Brain microvascular endothelial cell (primary cell): ENCODE measurements around the gene KIZ.

Experiments
- DNase-seq: peaks from one replicate; pipeline ENCODE4 v3.0.0-alpha.2; 2020
- H3K27ac ChIP-seq: fragments of 250-450 bp; sonication (Bioruptor Pico); 2 replicates; pipeline ENCODE4 v1.5.1; 2020; ENCODE audit warnings: mild to moderate bottlenecking, moderate library complexity
- H3K27me3 ChIP-seq: fragments of 250-450 bp; sonication (Bioruptor Pico); replicated peaks from 2 replicates; pipeline ENCODE4 v1.5.1; 2020; ENCODE audit warnings: mild to moderate bottlenecking
- H3K36me3 ChIP-seq: fragments of 250-450 bp; sonication (Bioruptor Pico); replicated peaks from 2 replicates; pipeline ENCODE4 v1.5.1; 2020; ENCODE audit warnings: mild to moderate bottlenecking
- H3K4me3 ChIP-seq: 2 replicates; pipeline ENCODE4 v1.5.1; 2011; ENCODE audit warnings: low read depth, mild to moderate bottlenecking, control low read depth, low read length, moderate library complexity
- in situ Hi-C: cut with HindIII; loops from 2 replicates; pipeline ENCODE4 v1.10.0; 2017; ENCODE audit warnings: low sequenced_read_pairs, low pct_ligation_motif_present
- TF ChIP-seq, protein P1 (sequence below): IDR thresholded peaks from 2 replicates; pipeline ENCODE4 v1.5.1; 2011; ENCODE audit warnings: low read depth, mild to moderate bottlenecking, moderate library complexity, low read length, control low read depth, inconsistent platforms; ENCODE audit errors: missing control alignments

Gene KIZ

DNA sequence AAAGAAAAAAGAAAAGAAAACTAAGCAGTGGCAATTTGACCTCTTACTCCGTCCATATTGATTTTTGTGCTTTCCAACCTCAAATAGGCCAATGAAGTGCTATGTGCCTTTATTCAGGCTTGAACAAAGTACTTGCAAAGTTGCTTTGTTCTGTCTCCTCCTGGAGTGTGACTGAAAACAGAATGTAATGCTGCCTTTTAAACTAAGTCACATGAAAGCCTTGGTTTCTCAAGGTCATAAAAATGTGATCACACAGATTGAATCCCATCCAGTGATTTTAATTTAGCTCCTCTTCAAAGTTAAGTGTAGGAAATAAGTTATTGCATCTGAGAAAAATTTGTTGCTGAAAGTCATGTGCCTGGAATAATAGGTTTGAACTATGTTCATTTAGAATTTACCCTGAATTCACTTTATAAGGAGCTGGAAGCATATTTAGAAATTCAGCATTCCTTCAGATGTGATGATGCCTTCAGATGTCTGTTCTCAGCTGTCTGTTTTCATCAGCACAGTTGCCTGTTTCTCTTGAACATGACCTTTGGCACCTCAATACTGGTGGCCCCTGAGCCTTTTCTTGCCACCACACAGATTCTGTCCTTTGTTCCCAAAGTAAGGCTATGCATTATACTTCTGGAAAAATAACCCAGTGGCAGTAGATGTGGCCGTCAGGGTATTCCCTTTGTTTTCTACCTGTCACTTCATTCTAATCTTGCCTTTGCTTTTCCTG lies 48.8 kb downstream of the KIZ start:
- H3K4me3 ChIP-seq = no peak overlapping the region
- in situ Hi-C loops = no loop called here
- no peaks in the 10 kb centered on the region for H3K36me3 ChIP-seq
- TF ChIP-seq, protein P1, sequence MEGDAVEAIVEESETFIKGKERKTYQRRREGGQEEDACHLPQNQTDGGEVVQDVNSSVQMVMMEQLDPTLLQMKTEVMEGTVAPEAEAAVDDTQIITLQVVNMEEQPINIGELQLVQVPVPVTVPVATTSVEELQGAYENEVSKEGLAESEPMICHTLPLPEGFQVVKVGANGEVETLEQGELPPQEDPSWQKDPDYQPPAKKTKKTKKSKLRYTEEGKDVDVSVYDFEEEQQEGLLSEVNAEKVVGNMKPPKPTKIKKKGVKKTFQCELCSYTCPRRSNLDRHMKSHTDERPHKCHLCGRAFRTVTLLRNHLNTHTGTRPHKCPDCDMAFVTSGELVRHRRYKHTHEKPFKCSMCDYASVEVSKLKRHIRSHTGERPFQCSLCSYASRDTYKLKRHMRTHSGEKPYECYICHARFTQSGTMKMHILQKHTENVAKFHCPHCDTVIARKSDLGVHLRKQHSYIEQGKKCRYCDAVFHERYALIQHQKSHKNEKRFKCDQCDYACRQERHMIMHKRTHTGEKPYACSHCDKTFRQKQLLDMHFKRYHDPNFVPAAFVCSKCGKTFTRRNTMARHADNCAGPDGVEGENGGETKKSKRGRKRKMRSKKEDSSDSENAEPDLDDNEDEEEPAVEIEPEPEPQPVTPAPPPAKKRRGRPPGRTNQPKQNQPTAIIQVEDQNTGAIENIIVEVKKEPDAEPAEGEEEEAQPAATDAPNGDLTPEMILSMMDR = no peak
- DNase-seq = no peak
- no peak overlapping the region for H3K27ac ChIP-seq
- H3K27me3 ChIP-seq = no peaks in the 10 kb centered on the region

DNA sequence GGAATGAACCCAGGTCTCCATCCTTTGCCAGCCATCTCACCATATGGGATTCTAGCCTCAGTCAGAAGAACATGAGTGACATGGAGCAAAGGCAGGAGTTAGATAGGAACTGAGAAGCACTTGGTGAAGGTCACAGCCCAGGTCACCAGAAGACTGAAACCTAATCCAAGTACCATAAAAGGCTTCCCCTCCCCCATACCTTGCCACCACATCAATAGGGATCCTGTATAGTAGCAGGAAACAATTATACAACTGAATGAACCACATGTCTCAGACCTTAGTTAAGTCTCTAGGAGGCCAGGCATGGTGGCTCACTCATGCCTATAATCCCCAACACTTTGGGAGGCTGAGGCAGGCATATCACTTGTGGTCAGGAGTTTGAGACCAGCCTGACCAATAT lies 49.6 kb downstream of the KIZ start:
- Histone ChIP-seq H3K36me3 (no peaks in the 10 kb centered on the region), H3K27ac (no peak overlapping the region), H3K27me3 (no peaks in the 10 kb centered on the region), H3K4me3 (no peak overlapping the region)
- no peak for DNase-seq
- TF ChIP-seq, protein P1 = no peak
- in situ Hi-C loops = no loop called here

DNA sequence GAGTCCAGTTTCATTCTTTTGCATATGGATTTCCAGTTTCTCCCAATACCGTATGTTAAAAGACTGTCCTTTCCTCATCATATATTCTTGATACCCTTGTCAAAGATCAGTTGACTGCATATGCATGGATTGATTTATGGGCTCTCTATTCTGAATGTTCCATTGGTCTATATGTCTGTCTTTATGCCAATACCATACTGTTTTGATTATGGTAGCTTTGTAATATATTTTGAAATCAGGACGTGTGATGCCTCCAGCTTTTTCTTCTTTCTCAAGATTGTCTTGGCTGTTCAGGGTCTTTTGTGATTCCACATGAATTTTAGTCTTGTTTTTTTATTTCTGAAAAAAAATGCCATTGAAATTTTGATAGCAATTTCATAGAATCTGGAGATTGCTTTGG lies 51.9 kb downstream of the KIZ start:
- TF ChIP-seq, protein P1 = no peak
- no peaks in the 10 kb centered on the region for H3K36me3 ChIP-seq
- H3K27me3 ChIP-seq = no peaks in the 10 kb centered on the region
- DNase-seq = no peak
- in situ Hi-C loops = no loop called here
- no peak overlapping the region for H3K4me3 ChIP-seq
- H3K27ac ChIP-seq = no peak overlapping the region

DNA sequence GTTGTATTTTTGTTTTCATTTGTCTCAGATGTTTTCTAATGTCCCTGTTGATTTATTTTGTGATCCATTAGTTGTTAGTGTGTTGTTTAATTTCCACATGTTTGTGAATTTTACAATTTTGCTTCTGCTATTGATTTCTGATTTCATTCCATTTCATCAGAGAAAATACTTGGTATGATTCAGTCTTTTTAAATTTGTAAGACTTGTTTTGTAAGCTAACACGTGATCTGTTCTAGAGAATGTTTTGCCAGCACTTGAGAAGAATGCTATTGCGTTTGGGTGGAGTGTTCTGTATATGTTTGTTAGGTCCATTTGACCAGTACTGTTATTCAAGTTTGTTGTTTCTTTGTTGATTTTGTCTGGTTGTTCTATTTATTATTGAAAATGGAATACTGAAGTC lies 53.9 kb downstream of the KIZ start:
- no peaks in the 10 kb centered on the region for H3K27me3 ChIP-seq
- H3K27ac ChIP-seq = no peak overlapping the region
- TF ChIP-seq, protein P1 = no peak
- in situ Hi-C loops = no loop called here
- no peaks in the 10 kb centered on the region for H3K36me3 ChIP-seq
- H3K4me3 ChIP-seq = no peak overlapping the region
- no peak for DNase-seq

DNA sequence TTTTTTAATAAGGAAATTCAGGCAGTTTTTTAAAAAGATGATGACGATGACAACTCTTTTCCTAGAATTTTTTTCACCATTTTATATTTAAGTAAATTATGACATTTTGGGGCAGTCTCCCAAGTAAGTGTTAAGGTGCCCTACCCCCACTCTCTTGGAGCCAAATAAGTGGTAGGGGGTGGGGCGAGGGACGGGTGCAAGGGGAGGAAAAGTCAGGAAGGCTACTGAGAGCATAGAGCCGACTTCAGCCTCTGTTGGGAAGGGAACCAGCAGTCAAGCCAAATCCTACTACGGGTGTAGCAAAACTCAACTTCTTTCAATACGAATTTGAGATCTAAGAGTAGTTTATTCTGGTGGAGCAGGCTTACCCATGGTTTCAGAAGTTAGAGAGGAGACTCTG lies 54.4 kb downstream of the KIZ start:
- H3K27ac ChIP-seq = no peak overlapping the region
- in situ Hi-C loops = no loop called here
- no peak overlapping the region for H3K4me3 ChIP-seq
- DNase-seq = no peak
- no peaks in the 10 kb centered on the region for H3K27me3 ChIP-seq
- H3K36me3 ChIP-seq = no peaks in the 10 kb centered on the region
- TF ChIP-seq, protein P1 = no peak

DNA sequence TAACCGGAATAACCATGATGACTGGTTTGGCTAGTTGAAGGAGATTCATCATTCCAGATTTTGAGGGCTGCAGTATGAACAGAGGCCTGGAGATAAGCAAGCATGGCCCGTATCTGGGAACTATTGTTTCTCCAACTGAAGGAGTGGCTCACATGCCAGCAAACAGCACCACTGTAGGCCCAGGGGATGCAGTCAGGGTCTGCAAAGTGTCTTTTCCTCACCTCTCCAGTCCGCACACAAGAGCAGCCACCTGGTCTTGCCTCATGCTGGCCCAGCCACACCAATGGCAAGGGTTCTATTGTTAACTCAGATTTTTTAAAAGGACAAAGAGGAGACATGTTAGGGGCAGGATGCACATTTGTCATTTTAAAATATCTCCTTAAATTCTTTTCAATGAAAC lies 55.1 kb downstream of the KIZ start:
- in situ Hi-C loops = no loop called here
- TF ChIP-seq, protein P1 = no peak
- no peak for DNase-seq
- Histone ChIP-seq H3K4me3 (no peak overlapping the region), H3K36me3 (no peaks in the 10 kb centered on the region), H3K27me3 (no peaks in the 10 kb centered on the region), H3K27ac (no peak overlapping the region)
